ENCODE results near the gene KRTAP5-9.
"Not testable (repeated sequence)": the region's sequence is repeated elsewhere in the genome, so short reads cannot be mapped to it uniquely, and the experiment has no call there.

- TF ChIP-seq CTCF, POLR2A (IDR thresholded peaks at IDR 0.05): not testable (repeated sequence)
These were observed 21.2 kb upstream of the KRTAP5-9 start, which contains the start of gene KRTAP5-7 for GRCh38 chr11:71526796-71527575.

Data from lower leg skin (tissue), 3 donors.